Gastroesophageal sphincter (tissue), 4 donors: ENCODE results near the gene ANO7. TPM values are rescaled to one million over a fixed set of nuclear protein-coding genes. Genes with fewer than 3 reads are reported as not detected.
A peak's percentile ranks its signal among the peaks of the same experiment; 100 is the strongest.

ENCODE experiments used
- ATAC-seq: fragments of 150-250 bp; one replicate; pipeline ENCODE4 v1.9.1; 2016; ENCODE audit warnings: mild to moderate bottlenecking, moderate library complexity
- H3K27ac ChIP-seq, 4 donors: fragments of 200-600 bp; sonication (generic) in 3 of 4; 1 replicate in 3 of 4; 2 replicates in 1 of 4; pipeline ENCODE4 v1.5.1; 2016 to 2019
- H3K27me3 ChIP-seq: fragments of 200-600 bp; sonication (generic); one replicate; pipeline ENCODE4 v1.5.1; 2019
- H3K36me3 ChIP-seq, 2 donors: fragments of 200-600 bp; sonication (generic); one replicate each; pipeline ENCODE4 v1.5.1; 2019; ENCODE audit warnings: control low read depth in 1 of 2
- H3K4me1 ChIP-seq, 3 donors: fragments of 200-600 bp; sonication (generic); 1 replicate in 2 of 3; 2 replicates in 1 of 3; pipeline ENCODE4 v1.5.1; 2016 to 2019; ENCODE audit warnings: control low read depth in 2 of 3
- H3K4me3 ChIP-seq, 2 donors: fragments of 200-600 bp; sonication (generic); one replicate each; pipeline ENCODE4 v1.5.1; 2019; ENCODE audit warnings: mild to moderate bottlenecking in 1 of 2, moderate library complexity in 1 of 2
- H3K9me3 ChIP-seq, 3 donors: fragments of 200-600 bp; sonication (generic); one replicate each; pipeline ENCODE4 v1.5.1; 2017 to 2019; ENCODE audit warnings: control low read depth in 2 of 3
- EP300 ChIP-seq: sonication (generic); formaldehyde crosslinking; IDR thresholded peaks from one replicate; pipeline ENCODE4 v1.6.1; 2017; ENCODE audit warnings: antibody characterized with exemption, mild to moderate bottlenecking
- POLR2A ChIP-seq, 2 donors: fragments of 450-650 bp; IDR thresholded peaks; one replicate each; pipeline ENCODE4 v1.6.1; 2017; ENCODE audit warnings: antibody characterized with exemption in 2 of 2, mild to moderate bottlenecking in 2 of 2, moderate library complexity in 1 of 2
- POLR2AphosphoS5 ChIP-seq: sonication (generic); formaldehyde crosslinking; IDR thresholded peaks from one replicate; pipeline ENCODE4 v1.6.1; 2017; ENCODE audit warnings: antibody characterized with exemption
- WGBS, 2 donors: methylation state at CpG; one replicate each; pipeline ENCODE4 v1.1.5; 2018; ENCODE audit warnings: low coverage in 1 of 2; 5-methylcytosine and 5-hydroxymethylcytosine counted together
- total RNA-seq, 4 donors: library from RNA; depleted of rRNA; stranded (reverse); fragments of >200 nt; gene quantifications; one replicate each; pipeline ENCODE4 v1.1.0, GENCODE V29; 2016
- TF ChIP-seq, protein P1 (sequence below), 4 experiments: fragments of 200-600 bp in 2 of 4; fragments of 450-650 bp in 2 of 4; sonication (generic) in 1 of 4; IDR thresholded peaks; one replicate each; pipeline ENCODE4 v1.5.1; 2017 to 2019; ENCODE audit warnings: antibody characterized with exemption in 4 of 4, mild to moderate bottlenecking in 2 of 4, moderate library complexity in 2 of 4

Gene ANO7
- total RNA-seq, 4 donors from 2014 or later = 0.16 to 0.81 (median 0.53) TPM

DNA sequence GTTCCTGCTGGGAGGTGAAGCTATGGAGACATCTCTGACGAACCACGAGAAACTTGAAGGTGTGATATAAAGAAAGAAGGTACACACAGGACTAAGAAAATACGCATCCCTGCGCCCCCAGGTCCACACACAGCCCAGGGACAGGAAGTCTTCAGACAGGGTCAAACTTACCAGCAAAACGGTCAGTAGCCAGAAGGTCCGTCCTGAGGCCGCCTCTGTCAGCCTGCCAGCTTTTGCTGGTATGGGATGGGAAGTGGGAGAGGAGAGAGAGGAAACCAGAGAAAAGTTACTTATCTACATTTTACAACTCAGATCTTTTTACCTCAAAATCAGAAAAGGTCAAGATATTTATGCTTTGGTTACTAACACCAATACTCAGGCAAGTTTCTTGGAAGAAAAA is 79.8 kb downstream of the ANO7 start:
- H3K36me3 ChIP-seq = peaks cover 0 to 58% of the 10 kb centered on the region in 2 donors
- H3K9me3 ChIP-seq = no peaks in the 10 kb centered on the region
- H3K4me1 ChIP-seq = peaks cover 0 to 51% (median 22%) of the 10 kb centered on the region in 3 donors
- no peak overlapping the region for H3K4me3 ChIP-seq
- no peak overlapping the region for H3K27ac ChIP-seq
- WGBS, 2 donors = 31 to 68% methylated on average over 7 of the region's 7 CpGs
- TF ChIP-seq POLR2A (IDR thresholded peaks at IDR 0.05) = no peak
- no peak for TF ChIP-seq POLR2AphosphoS5
- TF ChIP-seq, protein P1, sequence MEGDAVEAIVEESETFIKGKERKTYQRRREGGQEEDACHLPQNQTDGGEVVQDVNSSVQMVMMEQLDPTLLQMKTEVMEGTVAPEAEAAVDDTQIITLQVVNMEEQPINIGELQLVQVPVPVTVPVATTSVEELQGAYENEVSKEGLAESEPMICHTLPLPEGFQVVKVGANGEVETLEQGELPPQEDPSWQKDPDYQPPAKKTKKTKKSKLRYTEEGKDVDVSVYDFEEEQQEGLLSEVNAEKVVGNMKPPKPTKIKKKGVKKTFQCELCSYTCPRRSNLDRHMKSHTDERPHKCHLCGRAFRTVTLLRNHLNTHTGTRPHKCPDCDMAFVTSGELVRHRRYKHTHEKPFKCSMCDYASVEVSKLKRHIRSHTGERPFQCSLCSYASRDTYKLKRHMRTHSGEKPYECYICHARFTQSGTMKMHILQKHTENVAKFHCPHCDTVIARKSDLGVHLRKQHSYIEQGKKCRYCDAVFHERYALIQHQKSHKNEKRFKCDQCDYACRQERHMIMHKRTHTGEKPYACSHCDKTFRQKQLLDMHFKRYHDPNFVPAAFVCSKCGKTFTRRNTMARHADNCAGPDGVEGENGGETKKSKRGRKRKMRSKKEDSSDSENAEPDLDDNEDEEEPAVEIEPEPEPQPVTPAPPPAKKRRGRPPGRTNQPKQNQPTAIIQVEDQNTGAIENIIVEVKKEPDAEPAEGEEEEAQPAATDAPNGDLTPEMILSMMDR (IDR thresholded peaks at IDR 0.05) = no peak
- no peak for TF ChIP-seq EP300
- ATAC-seq = no peak
- no peaks in the 10 kb centered on the region for H3K27me3 ChIP-seq

DNA sequence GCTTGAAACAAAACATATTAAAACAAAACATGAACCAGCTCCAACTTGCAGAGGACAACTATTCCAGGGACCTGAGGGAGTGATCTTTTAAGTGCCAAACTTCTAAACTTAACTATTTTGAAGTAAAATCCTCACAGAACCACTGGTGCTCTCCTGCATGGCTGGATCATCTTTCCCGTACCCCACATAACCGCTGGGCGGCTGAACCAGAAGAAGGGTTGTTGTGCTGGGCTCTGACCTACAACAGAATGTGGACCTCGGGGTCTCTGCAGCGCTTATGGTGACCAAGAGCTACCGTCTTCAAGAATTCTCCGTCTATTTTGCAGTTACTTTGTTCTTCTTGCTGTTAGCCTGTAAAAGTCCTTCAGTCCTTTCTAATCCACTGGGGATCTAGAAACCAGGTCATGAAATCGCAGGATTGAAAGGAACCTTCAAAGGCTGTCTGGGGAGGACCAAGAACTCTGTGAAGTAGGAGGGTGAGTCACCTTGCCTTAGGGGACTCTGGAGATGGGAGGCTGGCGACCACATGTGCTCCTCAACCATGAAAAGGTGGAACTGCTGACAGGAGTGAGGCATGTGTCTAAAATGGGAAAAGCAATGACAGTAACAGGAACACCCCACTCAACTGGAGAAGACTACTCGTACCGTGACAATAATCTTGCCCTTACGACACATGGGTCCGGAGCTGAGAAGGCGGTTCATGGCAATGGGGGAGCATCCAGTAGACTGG is 80.4 kb downstream of the ANO7 start:
- Histone ChIP-seq H3K9me3 (no peaks in the 10 kb centered on the region), H3K27me3 (no peaks in the 10 kb centered on the region), H3K36me3 (peaks cover 0 to 52% of the 10 kb centered on the region in 2 donors), H3K4me3 (no peak overlapping the region), H3K27ac (no peak overlapping the region), H3K4me1 (peaks cover 0 to 57% (median 25%) of the 10 kb centered on the region in 3 donors)
- ATAC-seq = no peak
- TF ChIP-seq POLR2AphosphoS5 (no peak), EP300 (no peak)
- TF ChIP-seq, protein P1 (IDR thresholded peaks at IDR 0.05) = no peak
- 78 to 86% methylated on average over 7 to 12 of the region's 14 CpGs for WGBS, 2 donors

DNA sequence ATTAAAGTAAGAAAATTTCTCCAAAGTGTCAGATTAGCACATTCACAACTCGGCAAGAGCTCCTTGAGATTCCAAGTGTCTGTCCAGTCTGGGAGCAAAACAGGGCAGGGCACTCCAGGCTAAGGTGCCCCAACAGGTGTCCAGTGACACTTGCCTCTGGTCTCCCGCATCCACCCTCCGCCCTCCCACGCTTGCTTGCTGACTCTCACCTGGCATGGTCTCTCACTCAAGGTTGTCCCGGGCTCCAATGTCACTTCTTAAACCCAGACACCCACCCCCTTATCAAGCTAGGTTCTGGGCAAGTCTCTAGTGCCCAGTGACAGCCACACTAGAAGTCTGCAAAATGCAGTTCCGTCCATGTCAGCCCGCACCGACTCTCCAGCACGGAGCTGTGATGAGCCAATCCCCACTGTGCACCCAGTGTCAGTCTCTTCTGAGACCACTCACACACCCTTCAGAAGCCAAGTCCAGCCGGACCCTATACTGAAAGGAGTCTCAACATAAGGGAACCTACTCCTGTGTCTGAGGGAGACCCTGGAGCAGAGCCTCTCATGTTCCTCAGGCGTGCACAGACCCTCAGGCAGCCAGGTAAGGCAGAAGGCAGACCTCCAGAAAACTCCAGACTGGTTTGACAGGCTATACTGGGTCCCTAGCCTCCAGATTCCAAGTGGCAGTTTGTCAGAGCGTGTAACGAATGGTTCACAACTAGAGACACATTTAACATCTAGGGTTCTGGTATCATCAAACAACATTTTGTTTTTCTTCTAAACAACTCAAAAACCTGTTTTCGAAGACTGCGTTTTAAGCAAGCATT is 81.4 kb downstream of the ANO7 start:
- Histone ChIP-seq H3K27ac (peak overlapping the region in 1 of 4 donors; percentile 20), H3K36me3 (peaks cover 0 to 42% of the 10 kb centered on the region in 2 donors), H3K4me1 (peaks cover 0 to 63% (median 25%) of the 10 kb centered on the region in 3 donors), H3K27me3 (no peaks in the 10 kb centered on the region), H3K4me3 (no peak overlapping the region), H3K9me3 (no peaks in the 10 kb centered on the region)
- no peak for ATAC-seq
- WGBS, 2 donors = 78 to 89% methylated on average over 6 to 7 of the region's 15 CpGs
- TF ChIP-seq, protein P1 (IDR thresholded peaks at IDR 0.05) = no peak
- TF ChIP-seq POLR2AphosphoS5 (no peak), EP300 (no peak), POLR2A (IDR thresholded peaks at IDR 0.05) (no peak)

DNA sequence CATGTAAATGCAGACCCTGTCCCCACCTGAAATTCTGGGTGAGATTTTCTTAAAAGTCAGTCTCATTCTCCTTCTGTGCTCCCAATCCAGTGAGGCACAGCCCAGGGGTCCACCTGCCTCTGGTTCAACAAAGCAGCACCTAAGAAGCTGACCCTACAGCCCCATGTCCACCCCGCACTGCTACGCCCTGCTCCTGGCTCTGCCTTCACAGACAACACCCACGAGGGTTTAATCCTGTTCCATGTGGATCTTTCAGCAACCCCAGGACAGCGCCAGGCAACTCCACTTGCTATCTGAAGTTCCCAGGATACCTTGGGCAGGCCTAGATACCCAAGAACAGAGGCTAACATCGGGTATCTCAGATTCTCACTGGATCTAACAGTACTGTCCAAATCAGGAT is 82.1 kb downstream of the ANO7 start:
- 20% methylated on average over 1 of the region's 5 CpGs; no CpG with 5 or more reads in 1 of the 2 donors for WGBS, 2 donors
- Histone ChIP-seq H3K27me3 (no peaks in the 10 kb centered on the region), H3K9me3 (no peaks in the 10 kb centered on the region), H3K4me1 (peaks cover 0 to 63% (median 25%) of the 10 kb centered on the region in 3 donors), H3K4me3 (peak overlapping the region in 1 of 2 donors; percentile 99), H3K36me3 (peaks cover 0 to 36% of the 10 kb centered on the region in 2 donors), H3K27ac (peak overlapping the region in 3 of 4 donors; percentile 20 to 98 (median 98))
- TF ChIP-seq POLR2AphosphoS5 = no peak
- TF ChIP-seq, protein P1 (IDR thresholded peaks at IDR 0.05) = no peak
- no peak for TF ChIP-seq POLR2A (IDR thresholded peaks at IDR 0.05)
- TF ChIP-seq EP300 = no peak
- no peak for ATAC-seq
